WI38 (cell line): ENCODE measurements around the gene LANCL3.

Source experiments
- H3K4me3 ChIP-seq: 2 replicates; pipeline ENCODE4 v1.5.1; 2011; ENCODE audit warnings: low read depth, mild to moderate bottlenecking, control low read depth, low read length
- CTCF ChIP-seq: IDR thresholded peaks from 2 replicates; pipeline ENCODE4 v1.5.1; 2012; ENCODE audit warnings: low read depth, mild to moderate bottlenecking, control low read depth, low read length

Gene LANCL3

GRCh38 chrX:37608156-37608555 lies 36.7 kb downstream of the LANCL3 start:
- H3K4me3 ChIP-seq: no peak overlapping the region
- TF ChIP-seq CTCF: no peak

DNA sequence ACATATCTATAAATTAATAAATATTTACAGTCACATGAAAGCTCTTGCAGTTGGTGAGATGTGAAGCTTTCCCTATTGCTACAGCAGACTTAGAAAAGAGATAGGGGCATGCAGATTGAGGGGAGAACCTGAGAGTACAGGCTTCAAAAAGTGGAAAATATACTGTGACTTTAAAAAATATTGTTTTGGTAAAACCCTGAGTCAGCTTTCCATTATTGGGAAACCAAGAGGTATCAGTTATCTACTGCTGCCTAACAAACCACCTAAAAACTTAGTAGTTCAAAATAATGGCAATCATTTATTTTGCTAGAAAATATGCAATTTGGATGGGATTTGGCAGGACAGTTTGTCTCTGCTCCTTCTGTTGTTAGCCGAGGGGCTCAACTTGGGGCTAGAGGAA lies 38.3 kb downstream of the LANCL3 start:
- no peak overlapping the region for H3K4me3 ChIP-seq
- no peak for TF ChIP-seq CTCF

GRCh38 chrX:37613933-37614332 lies 42.5 kb downstream of the LANCL3 start:
- no peak overlapping the region for H3K4me3 ChIP-seq
- no peak for TF ChIP-seq CTCF

DNA sequence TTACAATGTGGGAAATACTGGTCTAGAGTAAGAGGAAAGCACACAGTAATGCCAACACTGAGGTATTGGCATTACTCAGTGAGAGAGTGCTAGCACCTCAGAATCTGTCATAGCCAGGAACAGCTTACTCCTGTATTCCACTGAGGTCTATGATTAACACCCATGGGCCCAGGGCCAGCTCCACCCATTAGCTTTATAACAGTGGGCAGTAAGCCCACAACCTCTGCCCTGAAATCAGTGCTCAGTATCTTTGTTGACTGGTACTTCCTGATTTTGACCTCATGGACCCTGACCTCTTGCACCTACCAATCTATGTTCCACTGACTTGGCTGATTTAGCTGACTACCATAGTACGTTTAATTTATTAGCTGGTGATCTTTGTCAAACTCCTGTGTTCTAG lies 56.1 kb downstream of the LANCL3 start:
- TF ChIP-seq CTCF: no peak
- no peak overlapping the region for H3K4me3 ChIP-seq

GRCh38 chrX:37638047-37638446 lies 66.6 kb downstream of the LANCL3 start:
- no peak for TF ChIP-seq CTCF
- H3K4me3 ChIP-seq: no peak overlapping the region

DNA sequence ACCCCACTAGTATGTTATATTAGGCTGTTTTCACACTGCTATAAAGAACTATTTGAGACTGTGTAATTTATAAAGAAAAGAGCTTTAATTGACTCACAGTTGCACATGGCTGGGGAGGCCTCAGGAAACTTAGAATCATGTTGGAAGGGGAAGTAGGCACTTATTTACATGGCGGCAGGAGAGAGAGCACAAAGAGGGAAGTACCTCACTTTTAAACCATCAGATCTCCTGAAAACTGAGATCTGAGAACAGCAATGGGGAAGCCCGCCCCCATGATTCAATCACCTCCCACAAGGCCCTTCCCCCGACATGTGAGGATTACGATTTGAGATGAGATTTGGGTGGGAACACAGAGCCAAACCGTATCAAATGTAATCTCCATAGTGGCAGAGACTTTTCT lies 68.7 kb downstream of the LANCL3 start:
- no peak for TF ChIP-seq CTCF
- H3K4me3 ChIP-seq: no peak overlapping the region

- no peak overlapping the region for H3K4me3 ChIP-seq
- TF ChIP-seq CTCF: no peak
Observed at GRCh38 chrX:37641859-37642258, 70.4 kb downstream of the LANCL3 start.
